ENCODE results near the gene RINT1. TPM values are rescaled to one million over a fixed set of nuclear protein-coding genes. Genes with fewer than 3 reads are reported as not detected.

RINT1 gene
- total and polyA plus RNA-seq, 2 of the 13 experiments (the other 11 are each of a cell fraction or from before 2014, with no cell fraction given) = 14.7 to 19.3 TPM

GRCh38 chr7:105596866-105597265, 64.9 kb downstream of the RINT1 start:
- H3K27ac ChIP-seq (ENCODE audit: extremely low read length, insufficient read depth, low read length) = no peak overlapping the region
- no peak overlapping the region for H3K4me3 ChIP-seq (replicated peaks in 1 of 3; ENCODE audit: insufficient read depth in 1 of 3, low read depth in 2 of 3, low read length in 3 of 3)
- no peak overlapping the region for H3K9ac ChIP-seq (ENCODE audit: insufficient read depth, low read depth, low read length)
- WGBS (ENCODE audit: low lambda C conversion rate) = 7% methylated on average over 2 of the region's 4 CpGs
- CTCF ChIA-PET (ENCODE audit: low intra/inter-chr PET ratio, low total read pairs) = no interaction called here
- H2AFZ ChIP-seq (ENCODE audit: low read length) = no peak overlapping the region
- in situ Hi-C loops (cut with HindIII; ENCODE audit: extremely low pct_ligation_motif_present, low pct_unique_long_range_greater_than_20kb) (no loop called here), intact Hi-C loops (cut with micrococcal nuclease; ENCODE audit: unreplicated experiment) (no loop called here)
- no peaks in the 10 kb centered on the region for H3K79me2 ChIP-seq (ENCODE audit: insufficient read depth, low read length)
- no peaks in the 10 kb centered on the region for H4K20me1 ChIP-seq (ENCODE audit: insufficient read depth, low read length)
- BruUV-seq (replicated peaks) = no TSS peak
- POLR2A ChIA-PET = no interaction called here
- ATAC-seq (no peak), FAIRE-seq (no peak), DNase-seq (ENCODE audit: low spot score) (no peak)
- no peak overlapping the region for H3K4me2 ChIP-seq (ENCODE audit: low read depth, low read length)
- H3K4me1 ChIP-seq (ENCODE audit: insufficient read depth, low read length) = no peaks in the 10 kb centered on the region
- H3K36me3 ChIP-seq (replicated peaks in 1 of 2; ENCODE audit: control insufficient read depth in 1 of 2, insufficient read depth in 2 of 2, low read length in 2 of 2) = no peaks in the 10 kb centered on the region
- H3K9me3 ChIP-seq (ENCODE audit: low read length) = no peaks in the 10 kb centered on the region
- peaks cover 0 to 3% of the 10 kb centered on the region in 2 experiments; a peak in 3 of 5 replicates for H3K27me3 ChIP-seq (ENCODE audit: control insufficient read depth in 1 of 2, insufficient read depth in 2 of 2, low read length in 2 of 2)
- TF ChIP-seq NKX3-1 (CRISPR knock-in tag; IDR thresholded peaks at IDR 0.05) (no peak), ADNP (CRISPR knock-in tag; IDR thresholded peaks at IDR 0.05) (no peak), KIAA2018 (CRISPR knock-in tag; IDR thresholded peaks at IDR 0.05; ENCODE audit: borderline replicate concordance) (no peak), ZKSCAN5 (CRISPR knock-in tag; IDR thresholded peaks at IDR 0.05) (no peak), SMYD3 (CRISPR knock-in tag; IDR thresholded peaks at IDR 0.05) (no peak), TRIM22 (IDR thresholded peaks at IDR 0.05) (no peak), PRDM10 (CRISPR knock-in tag; IDR thresholded peaks at IDR 0.05; ENCODE audit: low read depth) (no peak), KLF6 (CRISPR knock-in tag; IDR thresholded peaks at IDR 0.05) (no peak), ZFX (CRISPR knock-in tag; IDR thresholded peaks at IDR 0.05; ENCODE audit: low read depth) (no peak), ZNF713 (CRISPR knock-in tag; IDR thresholded peaks at IDR 0.05) (no peak), HES4 (CRISPR knock-in tag; IDR thresholded peaks at IDR 0.05; ENCODE audit: borderline replicate concordance) (no peak), MLLT10 (CRISPR knock-in tag; IDR thresholded peaks at IDR 0.05) (no peak), KLF12 (CRISPR knock-in tag; IDR thresholded peaks at IDR 0.05; ENCODE audit: borderline replicate concordance) (no peak)
